CD14-positive monocyte (primary cell): ENCODE data around the gene DIS3L2. TPM values are rescaled to one million over a fixed set of nuclear protein-coding genes. Genes with fewer than 3 reads are reported as not detected.
A peak's percentile ranks its signal among the peaks of the same experiment; 100 is the strongest.

Source experiments
- DNase-seq, 3 donors: peaks; one replicate each; pipeline ENCODE4 v3.0.0-alpha.2; 2011 to 2022
- H2AFZ ChIP-seq: 2 replicates; pipeline ENCODE4 v1.6.0; 2012; ENCODE audit warnings: mild to moderate bottlenecking, low read depth, low read length, inconsistent platforms; ENCODE audit not compliant: insufficient read depth, poor library complexity, severe bottlenecking
- H3K27ac ChIP-seq, 2 donors: 1 replicate in 1 of 2; 2 replicates in 1 of 2; pipeline ENCODE4 v1.5.1; 2012 to 2013; ENCODE audit warnings: low read length in 2 of 2, control low read depth in 1 of 2, inconsistent platforms in 1 of 2, low read depth in 1 of 2, mild to moderate bottlenecking in 1 of 2
- H3K27me3 ChIP-seq, 2 donors: one replicate each; pipeline versions ENCODE4 v1.6.0 to v1.6.1; 2011 to 2013; ENCODE audit warnings: low read length in 2 of 2; ENCODE audit not compliant: control insufficient read depth in 2 of 2, insufficient read depth in 2 of 2
- H3K36me3 ChIP-seq, 2 donors: replicated peaks in 1 of 2; 1 replicate in 1 of 2; 2 replicates in 1 of 2; pipeline versions ENCODE4 v1.5.1 to v1.6.1; 2012 to 2013; ENCODE audit warnings: low read length in 2 of 2, control low read depth in 1 of 2, inconsistent platforms in 1 of 2, mild to moderate bottlenecking in 1 of 2; ENCODE audit not compliant: insufficient read depth in 2 of 2, control insufficient read depth in 1 of 2
- H3K4me1 ChIP-seq, 2 donors: 1 replicate in 1 of 2; 2 replicates in 1 of 2; pipeline versions ENCODE4 v1.5.1 to v1.6.1; 2012 to 2013; ENCODE audit warnings: low read length in 2 of 2, control low read depth in 1 of 2, inconsistent platforms in 1 of 2, mild to moderate bottlenecking in 1 of 2, moderate library complexity in 1 of 2; ENCODE audit not compliant: insufficient read depth in 2 of 2, control insufficient read depth in 1 of 2
- H3K4me2 ChIP-seq: replicated peaks from 2 replicates; pipeline ENCODE3; 2012; ENCODE audit warnings: low read length, moderate library complexity, mild to moderate bottlenecking; ENCODE audit not compliant: poor library complexity, severe bottlenecking; ENCODE audit errors: extremely low read depth
- H3K4me3 ChIP-seq, 3 experiments: fragments of 200-600 bp in 1 of 3; sonication (generic) in 1 of 3; replicated peaks in 1 of 3; 1 replicate in 2 of 3; 2 replicates in 1 of 3; pipeline ENCODE4 v1.5.1; 2011 to 2013; ENCODE audit warnings: low read length in 3 of 3, mild to moderate bottlenecking in 3 of 3, control low read depth in 2 of 3, low read depth in 2 of 3, inconsistent platforms in 1 of 3, moderate library complexity in 1 of 3
- H3K79me2 ChIP-seq: 2 replicates; pipeline ENCODE4 v1.6.0; 2012; ENCODE audit warnings: mild to moderate bottlenecking, control low read depth, inconsistent platforms, low read length, moderate library complexity; ENCODE audit not compliant: insufficient read depth
- H3K9ac ChIP-seq: 2 replicates; pipeline ENCODE4 v1.6.0; 2017; ENCODE audit warnings: low read length, mild to moderate bottlenecking; ENCODE audit not compliant: insufficient read depth, poor library complexity, severe bottlenecking
- H3K9me3 ChIP-seq, 2 donors: replicated peaks in 1 of 2; 1 replicate in 1 of 2; 2 replicates in 1 of 2; pipeline versions ENCODE4 v1.5.1 to v1.6.1; 2012 to 2013; ENCODE audit warnings: low read length in 2 of 2, control low read depth in 1 of 2; ENCODE audit not compliant: control insufficient read depth in 1 of 2, insufficient read depth in 1 of 2
- H4K20me1 ChIP-seq: 2 replicates; pipeline ENCODE4 v1.6.0; 2012; ENCODE audit warnings: mild to moderate bottlenecking, low read length, control low read depth, moderate library complexity; ENCODE audit not compliant: insufficient read depth
- H3K27ac Mint-ChIP-seq, 7 donors: one replicate each; pipeline ENCODE4 v1.8.0; 2020; ENCODE audit warnings: mild to moderate bottlenecking in 7 of 7, mixed read lengths in 7 of 7, moderate library complexity in 6 of 7, inconsistent platforms in 2 of 7
- H3K27me3 Mint-ChIP-seq, 3 donors: one replicate each; pipeline ENCODE4 v1.8.0; 2021 to 2022; ENCODE audit warnings: low read depth in 3 of 3, mild to moderate bottlenecking in 3 of 3, mixed read lengths in 3 of 3, moderate library complexity in 3 of 3, inconsistent platforms in 1 of 3
- H3K36me3 Mint-ChIP-seq, 2 donors: one replicate each; pipeline ENCODE4 v1.8.0; 2020; ENCODE audit warnings: mixed read lengths in 2 of 2, inconsistent platforms in 1 of 2, mild to moderate bottlenecking in 1 of 2
- H3K4me1 Mint-ChIP-seq: one replicate; pipeline ENCODE4 v1.8.0; 2020; ENCODE audit warnings: mild to moderate bottlenecking, mixed read lengths
- H3K4me3 Mint-ChIP-seq, 2 donors: one replicate each; pipeline ENCODE4 v1.8.0; 2020; ENCODE audit warnings: mild to moderate bottlenecking in 2 of 2, mixed read lengths in 2 of 2, moderate library complexity in 1 of 2
- H3K9me3 Mint-ChIP-seq, 7 donors: one replicate each; pipeline ENCODE4 v1.8.0; 2020 to 2022; ENCODE audit warnings: mixed read lengths in 7 of 7, mild to moderate bottlenecking in 6 of 7, moderate library complexity in 6 of 7, inconsistent platforms in 2 of 7
- WGBS: methylation state at CpG from one replicate; pipeline ENCODE4 v1.1.5; 2013; ENCODE audit warnings: missing lambda C conversion rate; ENCODE audit not compliant: insufficient coverage; 5-methylcytosine and 5-hydroxymethylcytosine counted together
- intact Hi-C, 2 donors: fragments of 100-400 bp; cut with micrococcal nuclease; formaldehyde crosslinking; loops; one replicate each; pipeline versions ENCODE4 v1.15.0 to v1.15.1; 2023
- polyA plus RNA-seq, 3 donors: library from polyadenylated mRNA; depleted of rRNA in 1 of 3; unstranded in 2 of 3; stranded (reverse) in 1 of 3; fragments of 300-500 nt in 2 of 3; fragments of >200 nt in 1 of 3; fragmentation: Illumina TruSeq in 2 of 3; gene quantifications; 1 replicate in 2 of 3; 2 replicates in 1 of 3; pipeline ENCODE4 v1.2.3, GENCODE V29; 2012 to 2021
- TF ChIP-seq, protein P1 (sequence below): fragments of 200-600 bp; IDR thresholded peaks from one replicate; pipeline ENCODE4 v1.8.0; 2022; ENCODE audit warnings: antibody characterized with exemption, mild to moderate bottlenecking

The DIS3L2 gene
- polyA plus RNA-seq, 3 donors: 6.0 to 21.7 (median 6.4) TPM

DNA sequence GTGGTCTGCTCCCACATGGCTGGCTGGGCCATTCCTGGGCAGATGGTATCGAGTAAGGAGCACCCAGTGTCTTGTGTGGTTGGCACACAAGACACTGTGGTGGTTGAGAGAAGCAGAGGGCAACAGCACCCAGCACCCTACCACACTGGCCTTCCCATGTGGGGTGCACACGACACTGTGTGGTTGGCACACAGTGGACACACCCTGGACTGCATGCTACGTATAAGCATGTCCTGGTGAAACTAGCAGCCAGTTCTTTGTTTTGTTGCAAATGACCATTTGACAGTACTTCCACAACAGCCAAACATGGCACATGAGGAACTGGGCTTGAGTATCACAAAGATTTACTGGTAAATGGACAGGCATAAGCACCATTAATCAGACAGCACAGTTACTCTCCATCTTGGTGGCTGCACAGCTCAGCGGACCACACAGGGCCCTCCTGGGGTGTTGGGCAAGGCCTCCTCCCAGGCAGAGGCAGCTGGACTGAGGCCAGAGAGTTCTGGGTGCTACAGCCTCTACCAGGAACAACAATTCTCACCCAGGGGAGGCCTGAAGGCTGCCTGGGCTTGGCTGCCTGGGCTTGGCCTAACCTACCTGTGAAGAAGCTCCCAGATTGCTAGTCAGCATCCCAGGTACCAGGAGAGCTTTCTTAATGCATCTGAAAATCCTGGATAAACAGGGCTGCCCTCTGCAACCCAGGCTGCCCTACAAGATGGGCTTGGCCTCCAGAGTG lies 357.7 kb downstream of the DIS3L2 start:
- TF ChIP-seq, protein P1, sequence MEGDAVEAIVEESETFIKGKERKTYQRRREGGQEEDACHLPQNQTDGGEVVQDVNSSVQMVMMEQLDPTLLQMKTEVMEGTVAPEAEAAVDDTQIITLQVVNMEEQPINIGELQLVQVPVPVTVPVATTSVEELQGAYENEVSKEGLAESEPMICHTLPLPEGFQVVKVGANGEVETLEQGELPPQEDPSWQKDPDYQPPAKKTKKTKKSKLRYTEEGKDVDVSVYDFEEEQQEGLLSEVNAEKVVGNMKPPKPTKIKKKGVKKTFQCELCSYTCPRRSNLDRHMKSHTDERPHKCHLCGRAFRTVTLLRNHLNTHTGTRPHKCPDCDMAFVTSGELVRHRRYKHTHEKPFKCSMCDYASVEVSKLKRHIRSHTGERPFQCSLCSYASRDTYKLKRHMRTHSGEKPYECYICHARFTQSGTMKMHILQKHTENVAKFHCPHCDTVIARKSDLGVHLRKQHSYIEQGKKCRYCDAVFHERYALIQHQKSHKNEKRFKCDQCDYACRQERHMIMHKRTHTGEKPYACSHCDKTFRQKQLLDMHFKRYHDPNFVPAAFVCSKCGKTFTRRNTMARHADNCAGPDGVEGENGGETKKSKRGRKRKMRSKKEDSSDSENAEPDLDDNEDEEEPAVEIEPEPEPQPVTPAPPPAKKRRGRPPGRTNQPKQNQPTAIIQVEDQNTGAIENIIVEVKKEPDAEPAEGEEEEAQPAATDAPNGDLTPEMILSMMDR: no peak
- no peaks in the 10 kb centered on the region for H3K27me3 ChIP-seq
- H3K4me3 ChIP-seq: no peak overlapping the region
- H3K4me2 ChIP-seq: no peak overlapping the region
- H3K4me3 Mint-ChIP-seq: peak overlapping the region in 1 of 2 donors; percentile 30
- H3K9me3 Mint-ChIP-seq: peaks cover 0 to 6% (median 0%) of the 10 kb centered on the region in 7 donors
- DNase-seq: peak; percentile 62 to 85 (median 78)
- H2AFZ ChIP-seq: peak overlapping the region; percentile 25
- H3K4me1 ChIP-seq: peaks cover 60 to 62% of the 10 kb centered on the region in 2 donors
- H3K9ac ChIP-seq: peak overlapping the region; percentile 32
- H3K9me3 ChIP-seq: no peaks in the 10 kb centered on the region
- peak overlapping the region; percentile 79 to 95 for H3K27ac ChIP-seq
- peaks cover 0 to 3% (median 1%) of the 10 kb centered on the region in 3 donors for H3K27me3 Mint-ChIP-seq
- H3K36me3 Mint-ChIP-seq: peaks cover 9 to 11% of the 10 kb centered on the region in 2 donors
- H3K4me1 Mint-ChIP-seq: peaks cover 63% of the 10 kb centered on the region
- H3K27ac Mint-ChIP-seq: peak overlapping the region; percentile 75 to 96 (median 92)
- H3K79me2 ChIP-seq: peaks cover 2% of the 10 kb centered on the region
- H4K20me1 ChIP-seq: no peaks in the 10 kb centered on the region
- H3K36me3 ChIP-seq: no peaks in the 10 kb centered on the region
- intact Hi-C loops: loop anchor here in 1 of 2 donors (10.0 kb wide), 1 partner anchor 766 kb away; no protein-coding TSS in a partner anchor
- WGBS: 42% methylated on average over 2 of the region's 4 CpGs

DNA sequence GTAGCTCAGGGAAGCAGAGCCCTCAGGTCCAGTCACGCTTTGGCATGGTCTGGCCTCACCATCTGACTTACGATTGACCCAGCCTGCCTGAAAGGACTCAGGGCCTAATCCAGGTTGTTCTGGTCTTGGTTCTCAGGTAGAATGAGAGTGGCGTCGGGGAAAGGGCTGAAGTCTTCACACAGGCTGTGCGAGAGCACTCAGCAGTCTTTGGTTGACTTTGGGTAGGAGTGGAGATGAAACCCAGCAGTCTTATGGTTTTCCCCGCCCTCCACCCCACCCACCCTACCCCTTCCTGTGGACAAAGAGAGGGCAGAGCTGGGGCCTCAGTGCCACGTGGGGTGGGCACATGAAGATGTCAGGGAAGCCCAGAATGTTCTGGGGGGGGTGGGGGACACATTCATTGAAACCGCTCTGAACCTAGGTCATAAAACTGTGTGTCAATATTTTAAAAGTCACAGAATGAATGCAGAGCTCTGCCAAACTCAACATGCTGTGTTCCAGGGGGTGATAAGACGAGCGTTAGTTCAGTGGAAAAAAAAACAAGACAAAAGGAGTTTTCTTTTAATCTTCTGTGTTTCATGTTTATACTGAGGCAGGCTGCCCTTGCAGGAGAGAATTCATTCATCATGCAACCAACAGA lies 358.4 kb downstream of the DIS3L2 start:
- Histone ChIP-seq H3K36me3 (no peaks in the 10 kb centered on the region), H2AFZ (no peak overlapping the region), H3K9me3 (no peaks in the 10 kb centered on the region), H3K27ac (peak overlapping the region; percentile 79 to 95), H3K79me2 (peaks cover 2% of the 10 kb centered on the region), H3K4me2 (no peak overlapping the region), H3K27me3 (no peaks in the 10 kb centered on the region), H3K4me3 (no peak overlapping the region), H3K4me1 (peaks cover 53 to 55% of the 10 kb centered on the region in 2 donors), H3K9ac (no peak overlapping the region), H4K20me1 (no peaks in the 10 kb centered on the region)
- intact Hi-C loops: loop anchor here in 1 of 2 donors (10.0 kb wide), 1 partner anchor 765 kb away; no protein-coding TSS in a partner anchor
- peaks cover 0 to 1% (median 1%) of the 10 kb centered on the region in 3 donors for H3K27me3 Mint-ChIP-seq
- 98% methylated on average over 5 of the region's 10 CpGs for WGBS
- DNase-seq: no peak
- no peaks in the 10 kb centered on the region for H3K9me3 Mint-ChIP-seq
- TF ChIP-seq, protein P1: no peak
- H3K36me3 Mint-ChIP-seq: peaks cover 5 to 11% of the 10 kb centered on the region in 2 donors
- peaks cover 62% of the 10 kb centered on the region for H3K4me1 Mint-ChIP-seq
- no peak overlapping the region for H3K4me3 Mint-ChIP-seq
- H3K27ac Mint-ChIP-seq: peak overlapping the region; percentile 35 to 96 (median 84)
